IPS-18c (cell line): ENCODE results near the gene GFRA1.

Experiments
- H3K4me3 ChIP-seq: 2 replicates; pipeline ENCODE4 v1.7.0; 2013; ENCODE audit warnings: low read depth, mild to moderate bottlenecking, low read length, moderate library complexity; ENCODE audit not compliant: insufficient read depth
- H3K9me3 ChIP-seq: one replicate; pipeline ENCODE4 v1.6.1; 2013; ENCODE audit warnings: mild to moderate bottlenecking, low read length, moderate library complexity; ENCODE audit not compliant: control insufficient read depth, insufficient read depth

Gene GFRA1

GRCh38 chr10:116026725-116027124 is 246.3 kb downstream of the GFRA1 start:
- no peaks in the 10 kb centered on the region for H3K9me3 ChIP-seq
- H3K4me3 ChIP-seq = no peak overlapping the region

DNA sequence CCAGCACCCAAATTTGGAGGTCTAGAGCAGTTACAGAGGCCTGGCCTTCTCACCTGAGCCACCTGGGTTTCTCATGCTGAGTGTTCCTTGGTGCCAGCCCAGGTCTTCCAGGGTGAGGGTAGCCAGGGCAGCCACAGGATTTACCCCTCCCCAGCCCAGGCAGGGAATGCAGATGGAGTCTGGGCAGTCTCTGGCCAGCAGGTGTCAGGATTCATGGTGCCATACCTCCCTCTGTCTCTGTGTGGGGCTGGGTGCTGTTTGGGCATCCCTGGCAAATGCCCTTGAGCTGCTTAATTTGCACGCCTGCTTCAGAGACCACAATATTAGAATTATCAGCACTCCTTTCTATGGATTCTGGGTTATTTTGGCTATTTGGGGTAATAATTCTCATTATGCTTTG is 246.7 kb downstream of the GFRA1 start:
- Histone ChIP-seq H3K4me3 (no peak overlapping the region), H3K9me3 (no peaks in the 10 kb centered on the region)

DNA sequence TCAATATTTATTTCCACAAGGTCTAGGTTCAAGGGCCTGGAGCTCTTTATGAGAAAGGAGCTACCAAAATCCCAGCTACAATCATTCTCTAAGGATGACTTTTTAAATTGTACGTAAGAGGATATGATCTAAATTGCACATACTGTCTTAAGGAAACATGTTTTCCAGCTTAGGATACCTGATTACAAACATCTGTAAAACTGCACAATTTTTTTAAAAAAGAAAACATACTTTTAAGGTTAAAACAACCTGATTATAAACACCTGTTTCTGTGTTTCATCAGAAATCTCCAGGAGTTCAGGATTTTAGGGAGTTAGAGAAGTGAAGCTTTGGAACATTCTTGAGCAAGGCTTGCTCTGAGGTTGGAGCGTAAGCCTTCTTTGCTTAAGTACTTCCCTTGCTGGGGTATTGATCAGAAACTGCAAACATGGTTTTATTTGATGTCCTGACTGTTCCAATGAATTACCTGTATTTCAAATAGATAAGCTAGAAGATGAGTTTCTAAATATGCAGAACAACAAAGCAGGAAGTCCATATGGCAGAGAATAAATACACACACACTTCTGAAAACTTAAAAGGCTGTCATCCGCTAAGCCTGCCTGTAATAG is 248.6 kb downstream of the GFRA1 start:
- no peak overlapping the region for H3K4me3 ChIP-seq
- H3K9me3 ChIP-seq = no peaks in the 10 kb centered on the region

- Histone ChIP-seq H3K4me3 (no peak overlapping the region), H3K9me3 (peaks cover 2% of the 10 kb centered on the region)
Observed at GRCh38 chr10:116017405-116017804, 255.6 kb downstream of the GFRA1 start.

DNA sequence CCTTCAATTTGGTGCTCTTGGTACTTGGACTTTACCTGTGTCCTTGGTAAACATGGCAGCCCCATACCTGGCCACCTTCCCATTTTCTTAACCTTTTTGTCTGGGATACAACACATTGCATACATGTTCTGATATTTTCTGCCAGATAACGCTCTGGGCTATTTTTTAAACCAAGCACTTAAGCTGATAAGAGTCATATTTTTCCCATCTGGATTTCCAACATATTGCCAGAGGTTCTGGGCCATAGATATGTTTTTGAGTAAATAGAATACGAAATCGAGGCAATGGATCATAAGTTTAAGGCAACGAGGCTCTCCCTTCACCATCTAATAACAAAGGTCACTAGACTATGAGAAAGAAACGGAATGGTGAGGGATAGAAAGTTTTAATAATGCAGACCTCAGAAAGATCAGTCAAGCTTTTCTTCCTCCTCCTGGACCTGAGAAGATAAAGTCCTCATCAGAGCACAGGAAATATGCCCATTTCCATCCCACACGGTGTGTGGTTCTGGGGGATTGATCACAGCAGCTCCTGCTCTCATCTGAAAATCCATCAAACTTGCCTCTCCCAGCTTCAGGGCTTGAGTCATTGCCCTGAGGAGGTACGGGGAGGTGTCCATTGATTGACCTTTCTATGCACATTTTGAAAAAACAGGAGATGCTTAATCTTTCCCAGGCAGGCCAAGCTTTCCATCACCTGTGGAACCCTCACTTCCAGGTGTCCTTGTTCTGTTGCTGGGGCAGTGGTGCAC is 257.2 kb downstream of the GFRA1 start:
- Histone ChIP-seq H3K9me3 (peaks cover 2% of the 10 kb centered on the region), H3K4me3 (no peak overlapping the region)

DNA sequence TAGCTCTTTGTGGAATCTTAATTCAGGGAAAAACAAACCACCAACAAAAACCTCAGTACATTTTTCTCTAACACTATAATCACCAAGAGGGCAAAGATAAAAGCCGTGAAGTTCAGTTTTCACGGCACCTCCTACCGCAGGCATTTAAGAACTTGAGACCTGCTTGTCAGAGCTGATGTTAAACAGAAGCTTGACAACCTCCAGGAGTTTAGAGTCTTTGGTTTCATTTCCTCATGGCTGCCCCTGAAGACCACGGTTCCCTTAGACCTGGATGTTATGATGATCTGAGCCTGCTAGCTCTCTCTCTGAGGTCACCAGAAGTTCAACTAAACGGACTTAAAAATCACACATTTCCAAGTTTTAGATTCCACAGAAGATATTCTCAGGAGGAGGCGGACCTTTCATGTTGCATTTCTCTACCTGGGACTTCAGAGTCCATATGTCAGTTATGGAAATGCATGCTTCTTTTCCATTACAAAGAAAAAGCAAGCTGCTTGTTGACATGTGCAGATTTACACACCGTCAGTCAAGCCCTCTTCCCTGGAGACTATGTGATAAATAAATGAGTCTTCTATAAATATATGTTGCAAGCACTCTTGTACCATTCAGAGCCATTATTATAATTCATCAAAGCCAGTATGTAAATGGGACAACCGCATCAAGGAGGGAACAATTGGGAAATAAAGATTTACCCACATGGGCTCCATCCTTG is 258.0 kb downstream of the GFRA1 start:
- Histone ChIP-seq H3K4me3 (no peak overlapping the region), H3K9me3 (peaks cover 2% of the 10 kb centered on the region)

DNA sequence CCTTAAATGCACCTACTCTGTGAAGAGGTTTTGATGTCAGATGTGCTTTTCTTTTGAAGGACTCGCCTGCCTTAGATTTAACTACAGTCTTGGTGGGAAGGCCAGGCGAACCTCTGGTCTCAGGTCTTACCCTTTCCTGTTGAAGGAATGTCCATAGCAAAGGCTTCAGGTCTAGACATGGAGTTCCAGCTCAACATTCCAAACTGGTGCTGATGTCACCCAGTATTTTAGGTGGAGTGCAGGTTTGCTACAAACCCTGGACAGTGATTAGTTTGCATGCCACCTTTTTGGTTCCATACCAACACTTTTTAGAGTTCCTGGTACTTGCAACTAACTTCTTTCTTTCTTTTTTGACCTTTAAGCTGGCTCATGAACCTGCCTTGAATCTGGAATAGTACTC is 258.7 kb downstream of the GFRA1 start:
- Histone ChIP-seq H3K4me3 (no peak overlapping the region), H3K9me3 (peaks cover 2% of the 10 kb centered on the region)

DNA sequence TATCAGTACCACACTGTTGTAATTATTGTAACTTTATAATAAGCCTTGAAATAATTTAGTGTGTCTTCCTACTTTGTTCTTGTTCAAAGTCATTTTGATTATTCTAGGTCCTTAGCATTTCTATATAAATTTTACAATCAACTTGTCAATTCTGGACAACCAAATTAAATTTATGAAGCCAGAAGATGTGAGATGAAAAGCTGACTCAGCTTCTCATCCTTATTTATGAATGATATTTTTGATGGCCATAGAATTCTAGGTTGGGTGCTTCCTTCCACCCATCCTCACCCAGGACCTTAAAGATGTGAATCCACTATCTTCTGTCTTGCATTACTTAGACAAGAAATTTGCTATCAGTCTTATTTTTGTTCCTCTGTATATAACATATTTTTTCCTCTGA is 261.1 kb downstream of the GFRA1 start:
- no peak overlapping the region for H3K4me3 ChIP-seq
- H3K9me3 ChIP-seq = peaks cover 2% of the 10 kb centered on the region

DNA sequence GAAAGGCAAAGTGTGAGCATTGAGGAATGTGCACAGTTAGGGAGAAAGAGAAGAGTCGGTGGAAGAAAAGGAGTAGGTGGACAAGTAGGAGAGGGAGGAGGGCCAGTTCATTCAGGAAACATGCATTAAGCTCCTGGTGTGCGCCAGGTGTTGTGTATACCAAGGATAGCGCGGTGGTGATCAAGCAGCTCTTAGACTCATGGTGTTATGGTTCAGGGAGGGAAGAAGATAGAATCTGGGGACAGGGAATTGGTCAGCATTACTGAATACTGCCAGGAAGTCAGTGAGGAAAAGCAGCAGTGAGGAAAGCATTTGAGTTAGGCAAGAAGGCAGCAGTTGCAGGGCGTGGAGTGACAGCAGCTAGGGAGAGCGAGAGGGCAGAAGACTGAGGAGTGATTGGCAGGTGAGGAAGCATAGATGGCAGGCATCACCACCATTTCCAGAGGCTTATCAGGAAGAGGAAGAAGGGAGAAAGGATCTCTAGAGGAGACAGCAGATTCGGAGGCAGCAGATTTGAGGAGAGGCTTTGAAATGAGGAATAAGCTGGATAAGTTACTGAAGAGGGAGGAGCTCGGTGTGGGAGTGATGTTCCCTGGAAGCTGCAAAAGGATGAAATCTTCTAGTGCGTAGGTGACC is 265.6 kb downstream of the GFRA1 start:
- Histone ChIP-seq H3K9me3 (no peaks in the 10 kb centered on the region), H3K4me3 (no peak overlapping the region)
